GM19324 (cell line): ENCODE measurements around the gene NELL1.

ENCODE experiments used
- ATAC-seq: cut with Tn5 transposase; IDR thresholded peaks from one replicate; pipeline ENCODE4 v1.9.1; 2021; ENCODE audit warnings: mild to moderate bottlenecking, moderate library complexity; ENCODE audit not compliant: unreplicated experiment, low FRiP score

The NELL1 gene

GRCh38 chr11:20668844-20669819 is at the start of gene NELL1:
NELL1 (plus strand) TSS chr11:20669586.
- ATAC-seq, result no peak

GRCh38 chr11:20620988-20621387 is 48.4 kb upstream of the NELL1 start:
- no peak for ATAC-seq

- no peak for ATAC-seq
These were observed 47.7 kb upstream of the NELL1 start for GRCh38 chr11:20621679-20622078.

GRCh38 chr11:20623252-20623651 is 46.1 kb upstream of the NELL1 start:
- ATAC-seq, result no peak

GRCh38 chr11:20626279-20626678 is 43.1 kb upstream of the NELL1 start:
- ATAC-seq, result no peak

- no peak for ATAC-seq
These were observed 42.4 kb upstream of the NELL1 start for GRCh38 chr11:20627026-20627425.

- ATAC-seq, result no peak
These were observed 41.7 kb upstream of the NELL1 start for GRCh38 chr11:20627701-20628100.

GRCh38 chr11:20631519-20632168 is 37.7 kb upstream of the NELL1 start:
- no peak for ATAC-seq

- ATAC-seq, result no peak
These were observed 37.2 kb upstream of the NELL1 start for GRCh38 chr11:20632169-20632532.

GRCh38 chr11:20634044-20634443 is 35.3 kb upstream of the NELL1 start:
- ATAC-seq, result no peak

GRCh38 chr11:20634781-20635180 is 34.6 kb upstream of the NELL1 start:
- ATAC-seq, result no peak

- ATAC-seq, result no peak
These were observed 31.3 kb upstream of the NELL1 start for GRCh38 chr11:20638074-20638473.

GRCh38 chr11:20639688-20640087 is 29.7 kb upstream of the NELL1 start:
- no peak for ATAC-seq

GRCh38 chr11:20640401-20640800 is 29.0 kb upstream of the NELL1 start:
- no peak for ATAC-seq

- no peak for ATAC-seq
These were observed 25.0 kb upstream of the NELL1 start for GRCh38 chr11:20644360-20644759.

- ATAC-seq, result peak; percentile 63
These were observed 21.3 kb upstream of the NELL1 start for GRCh38 chr11:20647976-20648565.

GRCh38 chr11:20652150-20652806 is 17.1 kb upstream of the NELL1 start:
- ATAC-seq, result no peak

- ATAC-seq, result no peak
These were observed 15.3 kb upstream of the NELL1 start for GRCh38 chr11:20654038-20654437.

- no peak for ATAC-seq
These were observed 12.5 kb upstream of the NELL1 start for GRCh38 chr11:20656901-20657300.

GRCh38 chr11:20658135-20658534 is 11.3 kb upstream of the NELL1 start:
- ATAC-seq, result no peak

- ATAC-seq, result no peak
These were observed 7.9 kb upstream of the NELL1 start for GRCh38 chr11:20661445-20661844.
